CD4-positive, alpha-beta T cell treated with Interleukin-12 subunit alpha and Interleukin-12 subunit beta, for 1 hour (primary cell): ENCODE results near the gene SNX9.

ENCODE experiments used
- DNase-seq: peaks from one replicate; pipeline ENCODE4 v3.0.0-alpha.2; 2020

Gene SNX9

DNA sequence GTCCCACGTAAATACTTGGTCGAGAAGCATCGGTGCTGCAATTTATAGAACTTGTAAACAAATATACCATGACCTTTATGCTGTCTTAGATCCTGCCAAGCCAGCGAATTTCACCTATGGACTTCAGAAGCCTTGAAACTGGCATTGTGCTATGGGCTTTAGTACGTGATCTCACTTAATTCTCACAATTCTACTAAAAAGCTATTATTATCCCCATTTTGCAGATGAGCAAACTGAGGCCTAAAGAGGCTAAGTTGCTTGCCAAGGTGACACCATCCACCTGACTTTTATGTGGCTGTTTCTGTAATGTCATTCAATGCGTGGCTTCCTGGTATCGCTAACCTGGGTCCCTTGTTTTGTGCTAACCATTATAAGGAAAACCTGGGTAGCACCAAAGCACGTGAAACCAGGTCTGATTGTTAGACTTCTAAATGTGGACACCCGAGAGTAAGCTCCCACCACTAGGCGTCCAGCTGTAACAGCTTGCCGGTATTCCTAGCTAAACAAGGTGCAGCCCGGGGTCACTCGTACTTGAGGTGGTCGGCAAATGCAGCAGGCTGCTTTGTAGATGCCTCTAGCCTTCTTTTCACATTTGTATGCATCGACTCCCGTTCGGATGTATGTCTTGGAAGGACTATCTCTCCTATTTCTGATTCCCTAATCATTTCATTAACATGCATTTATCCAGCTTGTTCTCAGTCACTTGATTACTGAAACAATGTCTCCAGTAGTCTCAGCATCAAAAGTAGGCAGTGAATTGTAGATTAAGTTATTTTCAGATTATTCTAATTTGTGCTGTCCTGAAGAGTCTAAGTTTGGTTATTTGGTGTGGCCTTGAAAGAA lies 159.7 kb downstream of the SNX9 start:
- peak; percentile 16 for DNase-seq

DNA sequence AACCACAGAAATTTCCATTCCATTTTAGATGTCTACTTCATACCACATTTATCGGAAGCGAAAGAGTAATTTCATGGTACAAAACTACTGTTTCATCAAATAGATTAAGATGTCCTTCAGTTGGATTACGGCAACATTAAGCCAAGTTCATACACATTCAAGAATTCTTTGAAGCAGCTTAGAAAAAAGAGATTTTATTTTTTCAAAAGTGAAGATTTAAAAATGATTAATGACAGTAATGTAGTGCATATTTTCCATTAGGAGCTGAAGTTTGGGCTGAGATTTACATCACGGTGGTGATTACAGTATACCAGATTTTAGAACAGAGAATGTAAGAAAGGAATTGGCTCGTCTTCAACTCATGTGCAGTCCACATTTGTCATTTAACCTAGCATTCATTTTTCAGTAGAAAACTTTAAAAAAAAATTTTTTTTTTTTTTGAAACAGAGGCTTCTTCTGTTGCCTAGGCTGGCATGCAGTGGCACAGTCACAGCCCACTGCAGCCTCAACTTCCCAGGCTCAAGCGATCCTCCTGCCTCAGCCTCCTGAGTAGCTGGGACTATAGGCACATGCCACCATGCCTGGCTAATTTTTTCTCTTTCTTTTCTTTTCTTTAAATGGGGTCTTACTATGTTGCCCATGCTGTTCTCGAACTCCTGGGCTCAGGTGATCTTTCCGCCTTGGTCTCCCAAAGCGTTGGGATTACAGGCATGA lies 160.5 kb downstream of the SNX9 start:
- no peak for DNase-seq

DNA sequence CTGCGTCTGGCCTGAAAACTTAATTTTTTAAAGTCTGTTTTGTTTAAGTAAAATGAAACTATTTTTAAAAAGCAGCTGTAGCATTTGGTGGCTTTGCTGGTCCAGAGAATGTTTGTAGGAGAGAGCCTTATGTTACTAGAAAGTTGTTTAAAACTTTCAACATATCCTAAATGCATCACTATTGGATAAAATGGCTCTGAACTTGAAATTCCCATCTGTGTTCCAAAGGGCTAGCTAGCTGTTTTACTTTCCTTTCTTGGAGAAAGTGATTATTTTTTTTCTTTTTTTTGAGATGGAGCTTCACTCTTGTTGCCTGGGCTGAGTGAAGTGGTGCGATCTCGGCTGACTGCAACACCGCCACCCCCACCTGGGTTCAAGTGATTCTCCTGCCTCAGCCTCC lies 161.1 kb downstream of the SNX9 start:
- DNase-seq: no peak

DNA sequence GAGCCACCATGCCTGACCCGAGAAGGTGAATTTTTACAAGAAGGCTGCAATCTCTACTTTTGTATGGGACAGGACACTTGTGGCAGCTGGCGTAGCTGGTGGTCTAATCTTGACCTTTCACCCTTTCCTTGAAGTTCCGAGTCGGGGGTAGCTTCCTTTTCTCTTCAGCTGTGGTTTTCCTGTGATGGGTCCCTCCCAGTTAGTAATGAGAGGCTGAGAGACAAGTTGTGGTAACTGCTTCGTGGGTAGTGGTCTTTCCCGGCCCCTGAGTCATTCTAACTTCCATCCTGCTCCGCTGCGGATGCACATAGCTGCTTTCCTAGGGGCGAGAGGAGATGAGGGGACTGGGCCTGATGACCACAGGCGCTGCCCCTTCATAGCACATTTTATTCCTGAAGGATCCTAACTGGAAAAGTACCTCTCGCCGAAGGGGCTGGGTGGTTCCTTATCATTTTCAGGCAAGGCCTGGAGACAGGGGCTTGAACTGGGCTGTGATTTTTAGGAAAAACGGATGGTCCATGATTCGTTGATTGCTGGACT lies 161.7 kb downstream of the SNX9 start:
- DNase-seq: peak; percentile 24

DNA sequence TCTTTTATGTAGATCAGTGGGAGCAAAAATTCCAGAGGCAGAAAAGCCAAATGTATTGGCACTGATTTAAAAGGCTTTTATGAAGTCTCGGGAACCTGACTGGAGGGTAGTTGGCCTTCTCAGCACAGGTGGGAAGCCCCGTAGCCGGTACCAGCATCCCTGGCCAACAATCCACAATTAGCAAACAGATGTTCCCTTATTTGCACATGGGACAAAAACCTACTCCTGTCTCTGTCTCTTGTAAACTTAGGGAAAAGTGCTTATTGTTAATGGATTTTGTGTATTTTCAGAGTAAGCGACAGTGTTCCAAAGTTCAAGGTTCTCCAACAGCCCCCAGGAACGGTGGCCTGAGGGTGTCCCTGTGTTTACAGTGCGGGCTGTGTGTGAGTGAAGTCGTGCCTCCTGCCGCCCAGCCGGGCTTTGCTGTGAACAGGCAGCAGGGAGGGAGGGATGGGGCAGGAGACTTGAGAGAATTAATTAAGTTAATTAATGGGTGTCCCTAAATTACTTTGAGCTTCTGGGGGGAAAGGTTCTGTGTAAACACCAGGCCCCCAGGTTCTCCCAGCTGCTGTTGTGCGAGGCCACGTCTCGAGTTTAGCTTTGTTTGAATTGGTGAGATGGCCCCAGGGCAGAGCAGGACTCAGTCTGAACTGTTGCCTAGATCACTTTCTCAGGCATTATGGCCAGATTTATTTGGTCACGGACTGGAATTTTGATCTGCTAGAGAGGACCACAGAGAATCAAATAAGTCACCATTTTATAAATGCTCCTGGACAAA lies 162.5 kb downstream of the SNX9 start:
- no peak for DNase-seq

DNA sequence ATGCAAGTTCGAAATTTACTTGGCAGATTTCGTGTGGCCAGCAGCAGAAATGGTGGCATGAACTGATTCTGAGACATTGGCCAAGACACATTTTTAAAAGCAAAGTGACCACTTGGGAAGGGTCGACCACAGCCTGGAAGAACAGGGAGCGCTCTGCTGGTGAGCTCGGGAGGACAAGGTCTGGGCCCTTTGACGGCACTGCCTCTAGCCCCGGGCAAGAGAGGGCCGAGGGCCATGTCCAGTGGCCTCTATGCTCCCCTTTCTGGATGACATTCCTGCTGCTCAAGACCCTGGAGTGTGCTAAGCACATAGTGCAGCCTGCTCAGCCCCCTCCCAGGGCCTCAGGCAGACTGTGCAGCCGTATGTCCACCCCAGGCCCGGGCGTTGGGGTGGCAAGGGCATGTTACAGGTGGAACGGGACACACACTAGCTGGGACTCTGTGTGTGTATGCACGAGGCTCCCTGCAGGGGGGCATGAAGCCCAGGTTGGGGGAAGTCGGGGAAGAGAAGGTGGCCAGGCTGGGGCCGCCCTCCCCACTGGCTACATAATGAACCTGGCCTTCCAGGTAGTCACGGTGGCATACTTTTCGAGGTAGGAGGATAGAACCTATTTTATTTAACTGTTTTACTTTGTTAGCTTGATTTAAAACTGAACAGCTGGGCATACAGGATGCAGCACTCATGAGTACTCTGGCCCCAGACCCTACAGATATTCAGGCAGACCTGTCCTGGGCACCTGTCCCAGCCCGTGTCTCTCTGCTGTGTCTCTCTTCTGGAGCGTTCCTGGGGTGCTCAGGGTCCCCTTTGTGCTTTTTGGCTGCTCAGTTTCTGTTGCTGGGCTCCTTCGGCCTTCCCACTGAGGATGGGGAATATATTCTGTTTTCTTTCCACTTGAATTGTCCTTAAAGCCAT lies 165.0 kb downstream of the SNX9 start:
- no peak for DNase-seq

DNA sequence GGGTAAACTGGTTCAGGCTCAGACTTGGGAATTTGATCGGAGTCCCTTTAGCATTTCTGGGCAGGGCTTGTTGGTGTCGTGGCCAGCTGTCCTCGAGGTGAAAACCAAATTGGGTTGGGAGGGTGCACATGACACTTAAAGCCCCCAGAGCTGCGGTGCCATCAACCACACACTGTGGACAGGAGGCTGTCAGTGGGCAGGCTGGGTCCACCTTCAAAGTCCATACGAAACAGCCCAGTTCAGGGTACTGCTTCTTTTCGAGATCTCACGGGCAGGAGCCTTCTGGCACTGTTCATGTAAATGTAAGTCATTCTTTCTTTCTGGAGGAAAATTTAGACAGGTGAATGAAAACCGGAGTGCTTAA lies 165.6 kb downstream of the SNX9 start:
- no peak for DNase-seq

DNA sequence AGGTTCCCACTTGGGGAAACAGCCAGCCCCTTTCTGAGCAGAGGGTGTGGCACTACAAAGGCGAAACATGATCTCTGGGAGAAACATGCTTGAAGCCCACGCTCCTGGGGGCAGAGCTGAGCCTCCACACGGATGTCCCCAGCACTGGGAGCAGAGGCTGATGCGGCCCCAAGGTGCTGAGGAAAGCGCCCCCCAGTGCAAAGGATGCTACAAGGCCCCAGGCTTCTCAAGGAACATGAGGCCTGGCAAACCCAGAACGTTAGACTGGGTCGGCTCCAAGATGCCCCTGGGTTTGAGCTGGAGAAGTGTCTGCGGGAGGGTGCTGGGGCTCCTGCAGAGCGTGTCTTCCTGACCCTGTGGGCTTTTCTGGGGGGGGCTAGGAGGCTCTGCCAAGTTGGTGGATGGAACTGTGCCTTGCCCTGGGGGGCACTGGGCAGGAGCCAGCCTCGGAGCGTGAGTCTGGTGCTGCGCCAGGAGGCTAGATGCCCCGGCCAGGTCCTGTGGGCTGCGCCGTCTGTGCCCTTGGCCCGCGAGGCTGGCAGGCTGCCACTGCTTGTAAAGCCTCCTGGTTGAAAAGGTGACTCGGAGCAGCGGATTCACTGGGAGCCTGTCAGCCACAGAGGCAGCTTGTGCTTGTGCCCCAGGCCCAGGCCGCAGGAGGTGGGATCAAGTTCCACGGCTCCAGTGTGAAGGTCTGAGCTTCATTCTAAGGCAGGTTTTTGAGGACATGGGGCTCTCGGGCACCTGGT lies 166.7 kb downstream of the SNX9 start:
- no peak for DNase-seq

DNA sequence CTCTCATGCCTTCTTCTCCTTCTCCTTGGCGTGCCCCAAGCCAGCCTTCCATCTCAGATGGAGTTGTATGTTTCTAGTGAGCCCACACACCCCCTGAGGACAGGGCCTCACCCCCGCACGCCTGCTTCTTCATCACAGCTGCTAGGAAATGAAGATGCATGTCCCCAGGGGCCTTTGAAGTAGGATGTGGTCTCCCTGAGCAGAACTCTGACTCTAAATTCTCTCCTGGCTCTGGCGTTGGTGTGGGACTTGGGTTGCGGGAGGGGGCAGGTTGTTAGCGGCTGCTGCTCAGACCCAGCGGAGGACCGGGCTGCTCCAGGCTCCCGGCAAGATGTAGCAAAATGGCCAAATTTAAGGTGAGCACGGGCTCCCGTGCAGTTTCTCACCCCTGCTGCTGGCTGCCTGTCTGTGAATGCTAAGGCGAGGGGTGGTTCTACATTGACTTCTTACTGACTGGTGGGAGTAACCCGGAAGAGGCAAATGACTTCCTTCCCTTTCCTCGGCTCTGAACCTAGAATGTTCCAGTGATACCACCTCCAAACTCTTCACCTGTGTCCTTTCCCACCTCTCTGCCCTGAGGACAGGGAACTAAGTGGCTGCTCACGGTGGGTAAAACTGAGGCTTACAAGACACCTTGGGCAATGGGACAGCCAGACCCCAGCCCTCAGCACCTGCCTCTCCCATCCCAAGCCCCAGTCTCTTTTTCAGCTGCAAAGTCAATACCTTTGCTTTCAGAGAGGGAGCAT lies 167.4 kb downstream of the SNX9 start:
- no peak for DNase-seq

DNA sequence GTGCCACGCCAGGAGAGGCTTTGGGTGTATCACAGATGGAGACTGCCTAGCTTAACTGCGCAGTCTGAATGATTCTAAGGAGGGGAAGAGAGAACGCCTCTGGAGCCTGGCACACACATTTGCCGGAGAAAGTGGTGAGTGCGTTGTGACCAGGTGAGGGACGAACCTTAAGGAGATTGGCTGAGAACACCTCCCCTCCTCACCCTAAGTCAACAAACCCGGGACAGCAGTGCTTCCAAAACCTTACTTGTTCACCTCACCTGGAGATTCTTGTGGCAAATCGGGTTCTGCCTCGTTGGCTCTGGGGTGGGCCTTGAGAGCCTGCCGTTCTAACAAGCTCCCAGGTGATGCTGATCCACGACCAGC lies 168.0 kb downstream of the SNX9 start:
- no peak for DNase-seq

DNA sequence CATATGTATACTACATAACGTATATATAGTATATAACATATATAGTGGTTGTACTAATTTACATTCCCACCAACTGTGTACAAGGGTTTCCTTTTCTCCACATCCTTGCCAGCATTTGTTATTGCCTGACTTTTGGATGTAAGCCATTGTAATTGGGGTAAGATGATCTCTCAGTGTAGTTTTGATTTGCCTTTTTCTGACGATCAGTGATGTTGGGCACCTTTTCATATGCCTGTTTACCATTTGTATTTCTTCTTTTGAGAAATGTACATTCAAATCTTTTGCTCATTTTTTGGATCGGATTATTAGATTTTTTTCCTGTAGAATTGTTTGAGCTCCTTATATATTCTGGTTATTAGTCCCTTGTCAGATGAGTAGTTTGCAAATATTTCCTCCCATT lies 170.0 kb downstream of the SNX9 start:
- DNase-seq: no peak

DNA sequence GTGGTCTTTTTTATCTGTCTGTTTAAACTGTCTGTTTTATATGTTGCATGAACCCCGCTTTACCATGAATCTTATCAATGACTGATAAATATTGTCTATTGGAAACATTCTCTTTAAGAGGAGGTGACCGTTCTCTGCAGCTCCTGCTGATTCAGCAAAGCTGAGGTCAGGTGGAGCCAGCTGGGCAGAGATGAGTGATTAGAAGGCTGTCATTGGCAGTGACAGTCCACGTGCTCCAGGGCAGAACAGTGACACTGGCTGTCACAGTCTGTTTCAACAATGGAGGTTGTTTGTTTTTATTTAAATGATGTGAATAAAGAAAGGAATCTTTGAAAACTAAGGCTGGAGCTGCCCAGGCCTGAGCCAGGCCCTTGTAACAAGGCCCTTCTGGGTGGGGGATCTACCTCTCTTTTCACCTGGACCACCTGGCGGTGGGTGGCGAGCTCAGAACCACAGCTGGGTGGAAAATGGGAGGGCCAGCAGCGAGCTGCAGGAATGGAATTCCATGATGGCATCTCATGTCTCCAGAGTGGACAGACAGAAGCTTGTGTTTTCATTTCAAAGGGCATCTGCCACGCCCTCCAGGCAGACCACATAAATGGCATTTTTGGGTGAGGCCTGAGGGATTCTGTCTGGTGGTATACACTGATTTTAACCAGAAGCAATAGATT lies 171.2 kb downstream of the SNX9 start:
- no peak for DNase-seq
